HepG2 (cell line): ENCODE measurements around the gene MTMR10.

Experiments
- ATF7 ChIP-seq, 2 experiments: fragments of 450-650 bp in 1 of 2; sonication (generic) in 1 of 2; formaldehyde crosslinking in 1 of 2; IDR thresholded peaks; 2 replicates each; pipeline versions ENCODE4 v1.4.0 to v1.6.1; 2016 to 2020; ENCODE audit warnings: antibody characterized with exemption in 1 of 2, mild to moderate bottlenecking in 1 of 2, missing genetic modification reagents in 1 of 2
- PCBP1 ChIP-seq: fragments of 200-400 bp; formaldehyde crosslinking; IDR thresholded peaks from 2 replicates; pipeline ENCODE4 v1.6.1; 2017; ENCODE audit warnings: mild to moderate bottlenecking, low read depth, low read length, borderline replicate concordance
- TCF12 ChIP-seq, 2 experiments: fragments of 450-650 bp in 1 of 2; sonication (generic) in 1 of 2; formaldehyde crosslinking in 1 of 2; IDR thresholded peaks; 2 replicates each; pipeline versions ENCODE4 v1.6.1 to v1.8.0; 2017 to 2022; ENCODE audit warnings: antibody characterized with exemption in 1 of 2, mild to moderate bottlenecking in 1 of 2, missing genetic modification reagents in 1 of 2, moderate library complexity in 1 of 2
- ZNF230 ChIP-seq: sonication (generic); formaldehyde crosslinking; IDR thresholded peaks from 2 replicates; pipeline ENCODE4 v1.4.0; 2020; ENCODE audit warnings: mild to moderate bottlenecking, missing genetic modification reagents
- ZNF326 ChIP-seq: sonication (generic); formaldehyde crosslinking; IDR thresholded peaks from 2 replicates; pipeline ENCODE4 v1.4.0; 2020; ENCODE audit warnings: missing genetic modification reagents, borderline replicate concordance
- ZUFSP ChIP-seq: sonication (generic); formaldehyde crosslinking; IDR thresholded peaks from 2 replicates; pipeline ENCODE4 v1.9.0; 2021; ENCODE audit warnings: missing genetic modification reagents, mild to moderate bottlenecking, borderline replicate concordance
- TF ChIP-seq, protein P1 (sequence below): sonication (generic); formaldehyde crosslinking; IDR thresholded peaks from 2 replicates; pipeline ENCODE4 v1.4.0; 2020; ENCODE audit warnings: low read depth, mild to moderate bottlenecking, missing genetic modification reagents
- TF ChIP-seq, protein P2 (sequence below): sonication (generic); formaldehyde crosslinking; IDR thresholded peaks from 2 replicates; pipeline ENCODE4 v1.4.0; 2020; ENCODE audit warnings: missing genetic modification reagents
- TF ChIP-seq, protein P3 (sequence below): sonication (generic); formaldehyde crosslinking; IDR thresholded peaks from 2 replicates; pipeline ENCODE4 v1.5.0; 2020; ENCODE audit warnings: mild to moderate bottlenecking, missing genetic modification reagents, moderate library complexity
- TF ChIP-seq, protein P4 (sequence below): sonication (generic); formaldehyde crosslinking; IDR thresholded peaks from 2 replicates; pipeline ENCODE4 v1.8.1; 2023; ENCODE audit warnings: mild to moderate bottlenecking, missing genetic modification reagents

GRCh38 chr15:30921106-30921505 lies 70.3 kb downstream of the MTMR10 start:
- TF ChIP-seq, protein P1, sequence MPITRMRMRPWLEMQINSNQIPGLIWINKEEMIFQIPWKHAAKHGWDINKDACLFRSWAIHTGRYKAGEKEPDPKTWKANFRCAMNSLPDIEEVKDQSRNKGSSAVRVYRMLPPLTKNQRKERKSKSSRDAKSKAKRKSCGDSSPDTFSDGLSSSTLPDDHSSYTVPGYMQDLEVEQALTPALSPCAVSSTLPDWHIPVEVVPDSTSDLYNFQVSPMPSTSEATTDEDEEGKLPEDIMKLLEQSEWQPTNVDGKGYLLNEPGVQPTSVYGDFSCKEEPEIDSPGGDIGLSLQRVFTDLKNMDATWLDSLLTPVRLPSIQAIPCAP (CRISPR knock-in tag): no peak
- TF ChIP-seq ATF7 (IDR thresholded peaks at IDR 0.05): no peak
- TF ChIP-seq ATF7 (CRISPR knock-in tag; IDR thresholded peaks at IDR 0.05): no peak
- TF ChIP-seq, protein P2, sequence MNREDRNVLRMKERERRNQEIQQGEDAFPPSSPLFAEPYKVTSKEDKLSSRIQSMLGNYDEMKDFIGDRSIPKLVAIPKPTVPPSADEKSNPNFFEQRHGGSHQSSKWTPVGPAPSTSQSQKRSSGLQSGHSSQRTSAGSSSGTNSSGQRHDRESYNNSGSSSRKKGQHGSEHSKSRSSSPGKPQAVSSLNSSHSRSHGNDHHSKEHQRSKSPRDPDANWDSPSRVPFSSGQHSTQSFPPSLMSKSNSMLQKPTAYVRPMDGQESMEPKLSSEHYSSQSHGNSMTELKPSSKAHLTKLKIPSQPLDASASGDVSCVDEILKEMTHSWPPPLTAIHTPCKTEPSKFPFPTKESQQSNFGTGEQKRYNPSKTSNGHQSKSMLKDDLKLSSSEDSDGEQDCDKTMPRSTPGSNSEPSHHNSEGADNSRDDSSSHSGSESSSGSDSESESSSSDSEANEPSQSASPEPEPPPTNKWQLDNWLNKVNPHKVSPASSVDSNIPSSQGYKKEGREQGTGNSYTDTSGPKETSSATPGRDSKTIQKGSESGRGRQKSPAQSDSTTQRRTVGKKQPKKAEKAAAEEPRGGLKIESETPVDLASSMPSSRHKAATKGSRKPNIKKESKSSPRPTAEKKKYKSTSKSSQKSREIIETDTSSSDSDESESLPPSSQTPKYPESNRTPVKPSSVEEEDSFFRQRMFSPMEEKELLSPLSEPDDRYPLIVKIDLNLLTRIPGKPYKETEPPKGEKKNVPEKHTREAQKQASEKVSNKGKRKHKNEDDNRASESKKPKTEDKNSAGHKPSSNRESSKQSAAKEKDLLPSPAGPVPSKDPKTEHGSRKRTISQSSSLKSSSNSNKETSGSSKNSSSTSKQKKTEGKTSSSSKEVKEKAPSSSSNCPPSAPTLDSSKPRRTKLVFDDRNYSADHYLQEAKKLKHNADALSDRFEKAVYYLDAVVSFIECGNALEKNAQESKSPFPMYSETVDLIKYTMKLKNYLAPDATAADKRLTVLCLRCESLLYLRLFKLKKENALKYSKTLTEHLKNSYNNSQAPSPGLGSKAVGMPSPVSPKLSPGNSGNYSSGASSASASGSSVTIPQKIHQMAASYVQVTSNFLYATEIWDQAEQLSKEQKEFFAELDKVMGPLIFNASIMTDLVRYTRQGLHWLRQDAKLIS (CRISPR knock-in tag): no peak
- TF ChIP-seq ZUFSP (CRISPR knock-in tag): no peak
- TF ChIP-seq, protein P3, sequence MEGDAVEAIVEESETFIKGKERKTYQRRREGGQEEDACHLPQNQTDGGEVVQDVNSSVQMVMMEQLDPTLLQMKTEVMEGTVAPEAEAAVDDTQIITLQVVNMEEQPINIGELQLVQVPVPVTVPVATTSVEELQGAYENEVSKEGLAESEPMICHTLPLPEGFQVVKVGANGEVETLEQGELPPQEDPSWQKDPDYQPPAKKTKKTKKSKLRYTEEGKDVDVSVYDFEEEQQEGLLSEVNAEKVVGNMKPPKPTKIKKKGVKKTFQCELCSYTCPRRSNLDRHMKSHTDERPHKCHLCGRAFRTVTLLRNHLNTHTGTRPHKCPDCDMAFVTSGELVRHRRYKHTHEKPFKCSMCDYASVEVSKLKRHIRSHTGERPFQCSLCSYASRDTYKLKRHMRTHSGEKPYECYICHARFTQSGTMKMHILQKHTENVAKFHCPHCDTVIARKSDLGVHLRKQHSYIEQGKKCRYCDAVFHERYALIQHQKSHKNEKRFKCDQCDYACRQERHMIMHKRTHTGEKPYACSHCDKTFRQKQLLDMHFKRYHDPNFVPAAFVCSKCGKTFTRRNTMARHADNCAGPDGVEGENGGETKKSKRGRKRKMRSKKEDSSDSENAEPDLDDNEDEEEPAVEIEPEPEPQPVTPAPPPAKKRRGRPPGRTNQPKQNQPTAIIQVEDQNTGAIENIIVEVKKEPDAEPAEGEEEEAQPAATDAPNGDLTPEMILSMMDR (CRISPR knock-in tag): no peak
- TF ChIP-seq, protein P4, sequence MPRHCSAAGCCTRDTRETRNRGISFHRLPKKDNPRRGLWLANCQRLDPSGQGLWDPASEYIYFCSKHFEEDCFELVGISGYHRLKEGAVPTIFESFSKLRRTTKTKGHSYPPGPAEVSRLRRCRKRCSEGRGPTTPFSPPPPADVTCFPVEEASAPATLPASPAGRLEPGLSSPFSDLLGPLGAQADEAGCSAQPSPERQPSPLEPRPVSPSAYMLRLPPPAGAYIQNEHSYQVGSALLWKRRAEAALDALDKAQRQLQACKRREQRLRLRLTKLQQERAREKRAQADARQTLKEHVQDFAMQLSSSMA (CRISPR knock-in tag): no peak
- no peak for TF ChIP-seq PCBP1
- TF ChIP-seq ZNF230 (CRISPR knock-in tag): no peak
- TF ChIP-seq ZNF326: no peak
- TF ChIP-seq TCF12 (IDR thresholded peaks at IDR 0.05): no peak
- no peak for TF ChIP-seq TCF12 (CRISPR knock-in tag; IDR thresholded peaks at IDR 0.05)
